ENCODE results near the gene RABGAP1L. TPM values are rescaled to one million over a fixed set of nuclear protein-coding genes. Genes with fewer than 3 reads are reported as not detected.

RABGAP1L gene
- total RNA-seq, 2 donors from 2014 or later: 37.9 to 59.8 TPM

DNA sequence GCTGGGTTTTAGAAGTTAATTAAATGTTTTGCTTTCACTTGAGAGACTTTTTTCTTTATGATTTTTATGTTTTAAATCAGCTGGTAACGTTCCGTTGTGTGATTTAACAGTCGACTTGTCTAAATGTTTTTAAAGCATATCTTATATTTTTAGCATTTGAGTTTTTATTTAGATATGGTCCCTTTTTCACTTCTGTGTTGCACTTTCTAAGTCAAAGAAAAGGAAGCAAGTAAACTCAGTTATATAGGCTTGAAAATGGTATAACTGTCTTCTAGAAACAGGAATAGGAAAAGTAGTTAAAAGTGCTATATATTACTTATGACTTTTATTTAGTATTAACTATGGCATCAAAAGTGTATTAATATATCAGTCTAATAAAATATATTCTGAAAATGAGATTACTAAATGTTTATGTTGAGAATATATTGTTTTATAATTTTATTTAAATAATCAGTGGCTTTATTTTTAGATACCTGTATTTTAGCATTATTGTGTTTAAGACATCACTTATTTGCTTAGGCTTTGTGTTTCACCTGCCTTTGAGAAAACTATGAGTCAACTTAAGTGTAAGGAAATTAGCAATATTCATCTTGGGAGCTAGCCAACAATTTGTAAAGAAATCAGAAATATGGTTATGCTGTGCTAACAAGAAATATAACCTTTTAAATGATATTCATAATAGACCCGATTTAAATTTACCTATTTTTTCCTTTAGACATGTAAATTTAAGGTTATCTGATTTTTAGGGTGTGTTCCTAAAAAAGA is 60.5 kb downstream of the RABGAP1L start:
- no peaks in the 10 kb centered on the region for H3K9me3 ChIP-seq

DNA sequence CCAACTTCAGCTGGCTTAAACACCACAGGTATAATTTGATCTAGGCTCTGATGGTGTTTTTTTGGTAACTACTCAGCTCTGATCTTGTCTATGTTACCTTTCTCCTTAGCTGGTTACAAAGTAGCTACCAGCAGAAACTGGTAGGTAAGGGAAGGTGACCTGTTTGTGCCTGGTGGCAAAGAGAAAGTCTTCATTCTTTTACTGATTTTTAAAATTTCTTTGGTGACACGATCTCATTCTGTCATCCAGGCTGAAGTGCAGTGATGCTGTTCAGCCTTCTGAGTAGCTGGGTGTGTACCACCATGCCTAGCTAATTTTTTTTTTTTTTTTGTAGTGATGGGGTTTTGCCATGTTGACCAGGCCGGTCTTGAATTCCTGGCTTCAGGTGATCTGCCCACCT is 62.4 kb downstream of the RABGAP1L start:
- TF ChIP-seq, protein P1, sequence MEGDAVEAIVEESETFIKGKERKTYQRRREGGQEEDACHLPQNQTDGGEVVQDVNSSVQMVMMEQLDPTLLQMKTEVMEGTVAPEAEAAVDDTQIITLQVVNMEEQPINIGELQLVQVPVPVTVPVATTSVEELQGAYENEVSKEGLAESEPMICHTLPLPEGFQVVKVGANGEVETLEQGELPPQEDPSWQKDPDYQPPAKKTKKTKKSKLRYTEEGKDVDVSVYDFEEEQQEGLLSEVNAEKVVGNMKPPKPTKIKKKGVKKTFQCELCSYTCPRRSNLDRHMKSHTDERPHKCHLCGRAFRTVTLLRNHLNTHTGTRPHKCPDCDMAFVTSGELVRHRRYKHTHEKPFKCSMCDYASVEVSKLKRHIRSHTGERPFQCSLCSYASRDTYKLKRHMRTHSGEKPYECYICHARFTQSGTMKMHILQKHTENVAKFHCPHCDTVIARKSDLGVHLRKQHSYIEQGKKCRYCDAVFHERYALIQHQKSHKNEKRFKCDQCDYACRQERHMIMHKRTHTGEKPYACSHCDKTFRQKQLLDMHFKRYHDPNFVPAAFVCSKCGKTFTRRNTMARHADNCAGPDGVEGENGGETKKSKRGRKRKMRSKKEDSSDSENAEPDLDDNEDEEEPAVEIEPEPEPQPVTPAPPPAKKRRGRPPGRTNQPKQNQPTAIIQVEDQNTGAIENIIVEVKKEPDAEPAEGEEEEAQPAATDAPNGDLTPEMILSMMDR (IDR thresholded peaks at IDR 0.05): no peak
- ATAC-seq (ENCODE audit: insufficient number of reproducible peaks, low FRiP score, low read depth): no peak
- H3K27ac ChIP-seq: no peak overlapping the region
- H3K9me3 ChIP-seq: no peaks in the 10 kb centered on the region
- DNase-seq (ENCODE audit: low spot score): no peak
- peaks cover 4% of the 10 kb centered on the region for H3K36me3 ChIP-seq
- H3K4me1 ChIP-seq (ENCODE audit: control insufficient read depth in 1 of 2, low read depth in 2 of 2): no peaks in the 10 kb centered on the region
- H3K4me3 ChIP-seq: no peak overlapping the region
- no peaks in the 10 kb centered on the region for H3K27me3 ChIP-seq (replicated peaks; ENCODE audit: insufficient read depth)

More for the DNA sequence above, 60.5 kb downstream of the RABGAP1L start:
- ATAC-seq (ENCODE audit: insufficient number of reproducible peaks, low FRiP score, low read depth) (no peak), DNase-seq (ENCODE audit: low spot score) (no peak)
- Histone ChIP-seq H3K4me1 (ENCODE audit: control insufficient read depth in 1 of 2, low read depth in 2 of 2) (no peaks in the 10 kb centered on the region), H3K4me3 (no peak overlapping the region), H3K27ac (no peak overlapping the region), H3K36me3 (peaks cover 4% of the 10 kb centered on the region), H3K27me3 (replicated peaks; ENCODE audit: insufficient read depth) (no peaks in the 10 kb centered on the region)
- TF ChIP-seq, protein P1 (IDR thresholded peaks at IDR 0.05): no peak

DNA sequence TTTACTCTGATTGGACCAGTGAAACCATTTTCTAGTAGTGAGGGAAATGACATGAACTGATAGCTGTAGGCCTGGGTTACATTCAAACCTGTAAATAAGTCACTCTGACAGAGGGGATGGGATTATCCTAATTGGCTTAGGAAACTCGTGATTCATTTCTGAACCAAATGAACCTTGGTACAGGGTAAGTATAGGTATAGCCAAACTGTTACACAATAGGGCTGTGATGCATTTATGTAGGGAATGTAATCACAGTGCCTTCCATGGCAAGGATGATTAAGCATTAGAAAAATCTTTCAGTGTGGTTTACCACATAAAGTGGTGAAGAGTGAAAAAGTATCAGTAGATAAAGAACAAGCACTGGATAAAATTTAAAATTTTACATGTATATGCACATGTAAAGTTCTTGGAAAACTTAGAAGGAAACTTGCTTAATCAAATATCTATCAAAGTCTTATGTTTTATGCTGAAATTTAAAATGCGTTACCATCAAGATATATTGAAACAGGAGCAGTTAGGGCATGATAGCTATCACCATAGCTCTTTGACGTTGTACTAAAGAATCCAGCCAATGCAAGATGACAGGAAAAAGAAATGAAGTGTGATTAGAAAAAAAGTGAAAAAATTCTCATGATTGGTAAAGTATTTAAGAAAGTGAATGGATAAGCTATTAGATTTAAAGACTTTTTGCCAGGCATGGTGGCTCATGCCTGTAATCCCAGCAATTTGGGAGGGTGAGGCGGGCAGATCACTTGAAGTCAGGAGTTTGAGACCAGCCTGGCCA is 63.0 kb downstream of the RABGAP1L start:
- no peaks in the 10 kb centered on the region for H3K4me1 ChIP-seq (ENCODE audit: control insufficient read depth in 1 of 2, low read depth in 2 of 2)
- no peak overlapping the region for H3K4me3 ChIP-seq
- H3K27ac ChIP-seq: no peak overlapping the region
- ATAC-seq (ENCODE audit: insufficient number of reproducible peaks, low FRiP score, low read depth) (no peak), DNase-seq (ENCODE audit: low spot score) (no peak)
- TF ChIP-seq, protein P1 (IDR thresholded peaks at IDR 0.05): no peak
- no peaks in the 10 kb centered on the region for H3K9me3 ChIP-seq
- no peaks in the 10 kb centered on the region for H3K27me3 ChIP-seq (replicated peaks; ENCODE audit: insufficient read depth)
- peaks cover 4% of the 10 kb centered on the region for H3K36me3 ChIP-seq

DNA sequence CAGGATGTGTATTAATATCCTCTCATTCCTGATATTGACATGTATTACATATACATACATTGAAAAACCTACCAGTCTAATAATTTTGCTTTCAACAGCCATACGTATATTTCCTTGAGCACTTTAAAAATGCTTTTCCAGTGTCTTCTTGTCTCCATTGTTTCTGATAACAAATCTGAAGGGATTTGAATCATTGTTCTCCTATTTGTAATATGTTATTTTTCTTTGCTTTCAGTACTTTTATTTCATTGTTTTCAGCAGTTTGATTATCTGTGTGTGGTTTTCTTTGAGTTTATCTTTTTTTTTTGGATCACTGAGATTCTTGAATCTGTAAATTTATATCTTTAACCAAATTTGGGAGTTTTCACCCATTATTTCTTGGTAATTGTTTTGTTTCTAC is 65.3 kb downstream of the RABGAP1L start:
- peaks cover 4% of the 10 kb centered on the region for H3K36me3 ChIP-seq
- H3K4me1 ChIP-seq (ENCODE audit: control insufficient read depth in 1 of 2, low read depth in 2 of 2): no peaks in the 10 kb centered on the region
- ATAC-seq (ENCODE audit: insufficient number of reproducible peaks, low FRiP score, low read depth) (no peak), DNase-seq (ENCODE audit: low spot score) (no peak)
- H3K27ac ChIP-seq: no peak overlapping the region
- H3K27me3 ChIP-seq (replicated peaks; ENCODE audit: insufficient read depth): no peaks in the 10 kb centered on the region
- H3K4me3 ChIP-seq: no peak overlapping the region
- no peaks in the 10 kb centered on the region for H3K9me3 ChIP-seq
- TF ChIP-seq, protein P1 (IDR thresholded peaks at IDR 0.05): no peak

DNA sequence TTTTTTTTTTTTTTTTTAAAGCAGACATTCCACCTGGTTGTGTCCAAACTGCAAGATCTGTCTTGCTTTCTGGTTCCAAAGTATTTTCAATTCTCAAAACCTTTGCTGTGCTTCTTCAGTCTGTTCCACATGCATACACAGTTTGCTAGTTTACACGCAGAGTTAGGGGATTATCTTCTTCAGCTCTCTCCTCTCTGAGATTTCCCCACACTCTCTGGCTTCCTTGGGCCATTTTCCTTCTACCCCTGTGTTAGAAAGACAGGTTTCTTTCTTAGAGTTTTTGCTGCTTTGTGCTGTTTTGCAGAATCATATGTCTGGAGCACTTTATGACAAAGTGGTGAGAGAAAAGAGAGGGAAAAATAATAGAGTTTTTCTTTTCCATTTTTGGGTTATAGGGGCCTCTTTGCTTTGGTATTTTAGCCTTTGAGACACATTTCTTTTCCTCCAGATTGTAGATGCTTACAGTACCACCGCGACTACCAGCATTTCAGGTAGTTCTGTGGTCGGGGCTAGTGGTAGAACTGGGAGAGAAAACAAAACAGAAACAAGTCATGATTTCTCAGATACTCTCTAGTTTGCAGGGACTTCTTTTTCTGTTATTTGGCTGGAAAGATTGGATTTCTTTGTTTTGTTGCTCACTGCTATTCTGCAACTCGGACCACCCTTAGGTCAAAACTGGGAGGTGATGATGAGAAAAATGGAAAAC is 66.3 kb downstream of the RABGAP1L start:
- Histone ChIP-seq H3K27me3 (replicated peaks; ENCODE audit: insufficient read depth) (no peaks in the 10 kb centered on the region), H3K4me3 (no peak overlapping the region), H3K36me3 (peaks cover 4% of the 10 kb centered on the region), H3K4me1 (ENCODE audit: control insufficient read depth in 1 of 2, low read depth in 2 of 2) (no peaks in the 10 kb centered on the region), H3K9me3 (no peaks in the 10 kb centered on the region), H3K27ac (no peak overlapping the region)
- DNase-seq (ENCODE audit: low spot score): no peak
- ATAC-seq (ENCODE audit: insufficient number of reproducible peaks, low FRiP score, low read depth): no peak
- TF ChIP-seq, protein P1 (IDR thresholded peaks at IDR 0.05): no peak

Measured in thoracic aorta (tissue), 2 donors.